OCI-M1 (cell line): ENCODE measurements around the gene ARPC1A.

Experiments
- DNase-seq: peaks from one replicate; lab custom pipeline; 2025; lab: John Stamatoyannopoulos, UW

Gene ARPC1A

DNA sequence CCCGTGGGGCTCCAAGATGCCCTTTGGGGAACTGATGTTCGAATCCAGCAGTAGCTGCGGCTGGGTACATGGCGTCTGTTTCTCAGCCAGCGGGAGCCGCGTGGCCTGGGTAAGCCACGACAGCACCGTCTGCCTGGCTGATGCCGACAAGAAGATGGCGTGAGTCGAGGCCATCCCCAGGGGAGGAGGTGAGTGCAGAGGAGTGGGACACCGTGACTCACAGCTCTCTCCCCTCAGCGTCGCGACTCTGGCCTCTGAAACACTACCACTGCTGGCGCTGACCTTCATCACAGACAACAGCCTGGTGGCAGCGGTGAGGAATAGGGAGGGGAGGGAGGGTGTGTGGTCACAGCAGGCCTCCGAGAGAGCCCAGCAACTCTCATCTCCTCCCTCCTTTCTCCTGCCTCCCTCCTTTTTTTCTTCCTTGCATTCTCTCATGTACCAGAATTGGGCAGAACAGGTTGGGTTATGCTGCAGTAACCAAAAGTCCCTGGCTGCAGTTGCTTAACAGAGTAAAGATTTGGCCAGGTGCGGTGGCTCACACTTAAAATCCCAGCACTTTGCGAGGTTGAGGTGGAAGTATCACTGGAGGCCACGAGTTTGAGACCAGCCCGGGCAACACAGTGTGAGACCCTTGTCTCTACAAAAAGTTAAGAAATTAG is 65.4 kb downstream of the ARPC1A start:
- no peak for DNase-seq

DNA sequence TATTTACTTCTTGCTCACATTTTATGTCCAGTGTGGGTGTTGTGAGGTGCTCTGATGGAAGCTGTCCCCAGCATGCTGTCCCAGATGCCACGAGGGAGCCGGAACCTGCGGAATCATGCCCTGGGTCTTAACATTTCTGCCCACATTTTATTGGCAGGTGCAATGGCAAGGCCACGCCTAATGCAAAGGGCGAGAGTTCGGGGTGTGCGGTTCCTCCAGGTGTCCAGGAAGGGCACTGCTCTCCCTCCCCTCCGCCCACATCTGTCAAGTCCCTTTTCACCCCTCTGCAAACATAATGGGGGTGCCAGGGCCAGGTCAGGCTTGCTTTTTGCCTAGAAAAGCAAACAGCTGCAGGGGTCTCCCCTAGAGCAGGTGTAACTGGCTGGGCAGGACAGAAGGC is 66.3 kb downstream of the ARPC1A start:
- no peak for DNase-seq

DNA sequence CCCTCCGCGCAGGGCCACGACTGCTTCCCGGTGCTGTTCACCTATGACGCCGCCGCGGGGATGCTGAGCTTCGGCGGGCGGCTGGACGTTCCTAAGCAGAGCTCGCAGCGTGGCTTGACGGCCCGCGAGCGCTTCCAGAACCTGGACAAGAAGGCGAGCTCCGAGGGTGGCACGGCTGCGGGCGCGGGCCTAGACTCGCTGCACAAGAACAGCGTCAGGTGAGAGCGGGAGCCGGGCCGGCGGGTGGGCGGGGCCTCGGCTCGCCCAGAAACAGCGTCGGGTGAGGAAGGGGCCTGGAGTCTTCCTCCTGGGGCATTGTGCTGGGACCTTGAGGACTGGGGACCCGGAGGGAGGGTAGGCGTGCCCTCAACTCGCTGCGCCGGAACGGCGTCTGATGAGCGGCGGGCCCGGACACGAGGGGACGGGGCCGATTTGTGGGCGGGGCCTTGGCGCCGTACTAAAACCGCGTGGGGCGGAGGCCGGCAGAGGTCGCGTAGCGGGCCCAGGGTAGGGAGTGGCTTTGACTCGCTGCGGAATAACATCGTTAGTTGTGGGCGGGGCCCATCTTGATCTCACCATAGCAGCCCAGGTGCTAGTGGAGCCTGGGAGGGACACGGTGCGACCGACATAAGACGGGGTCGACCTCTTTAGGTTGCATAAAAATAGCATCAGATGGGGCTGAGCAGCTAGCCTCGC is 67.1 kb downstream of the ARPC1A start:
- no peak for DNase-seq

DNA sequence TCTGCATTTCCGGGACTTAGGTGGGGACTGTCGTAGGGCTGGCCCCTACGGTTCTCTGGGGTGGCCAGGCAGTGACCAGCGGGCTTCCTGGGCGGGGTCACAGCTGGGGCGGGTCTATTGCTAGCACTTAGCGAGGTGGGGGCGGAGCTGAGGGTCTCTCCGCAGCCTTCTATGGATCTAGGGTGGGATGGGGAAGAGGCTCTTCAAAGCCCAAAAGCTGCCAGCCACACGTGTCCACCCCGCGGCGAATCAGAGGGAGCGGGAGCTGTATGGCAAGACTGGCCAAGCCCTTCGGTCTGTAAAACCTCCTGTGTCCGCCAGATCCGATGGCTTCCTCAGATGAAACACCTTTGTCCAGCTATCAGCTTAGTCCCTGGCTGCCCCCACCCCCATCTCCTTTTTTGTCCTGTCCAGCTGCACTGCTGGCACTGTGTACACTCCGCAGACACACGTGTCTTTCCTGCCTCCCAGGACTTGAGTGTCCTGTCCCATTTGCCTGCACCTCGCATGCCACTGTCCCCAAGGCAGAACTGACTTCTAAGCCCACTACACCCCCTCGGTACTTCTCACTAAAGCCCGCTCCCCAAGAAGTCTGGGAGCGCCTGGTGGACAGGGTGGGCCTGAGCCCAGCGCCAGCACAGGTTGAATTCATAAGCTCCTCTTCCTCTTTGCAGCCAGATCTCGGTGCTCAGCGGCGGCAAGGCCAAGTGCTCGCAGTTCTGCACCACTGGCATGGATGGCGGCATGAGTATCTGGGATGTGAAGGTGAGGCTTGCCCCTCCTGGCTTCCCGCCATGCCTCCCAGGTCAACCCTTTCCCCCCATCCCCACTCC is 67.9 kb downstream of the ARPC1A start:
- no peak for DNase-seq

DNA sequence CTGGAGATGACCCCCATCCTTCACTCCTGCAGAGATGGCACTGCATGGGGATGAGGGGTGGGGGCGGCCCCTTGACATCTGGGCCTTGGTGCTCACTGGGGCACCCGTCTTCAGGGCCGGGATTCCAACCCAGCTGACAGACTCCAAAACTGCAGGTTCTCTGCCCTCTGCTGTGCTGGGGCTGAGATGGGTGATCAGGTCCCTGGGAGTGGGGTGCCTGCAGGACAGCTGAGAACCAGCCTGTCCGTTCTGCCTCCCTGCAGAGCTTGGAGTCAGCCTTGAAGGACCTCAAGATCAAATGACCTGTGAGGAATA is 68.4 kb downstream of the ARPC1A start:
- DNase-seq = no peak

DNA sequence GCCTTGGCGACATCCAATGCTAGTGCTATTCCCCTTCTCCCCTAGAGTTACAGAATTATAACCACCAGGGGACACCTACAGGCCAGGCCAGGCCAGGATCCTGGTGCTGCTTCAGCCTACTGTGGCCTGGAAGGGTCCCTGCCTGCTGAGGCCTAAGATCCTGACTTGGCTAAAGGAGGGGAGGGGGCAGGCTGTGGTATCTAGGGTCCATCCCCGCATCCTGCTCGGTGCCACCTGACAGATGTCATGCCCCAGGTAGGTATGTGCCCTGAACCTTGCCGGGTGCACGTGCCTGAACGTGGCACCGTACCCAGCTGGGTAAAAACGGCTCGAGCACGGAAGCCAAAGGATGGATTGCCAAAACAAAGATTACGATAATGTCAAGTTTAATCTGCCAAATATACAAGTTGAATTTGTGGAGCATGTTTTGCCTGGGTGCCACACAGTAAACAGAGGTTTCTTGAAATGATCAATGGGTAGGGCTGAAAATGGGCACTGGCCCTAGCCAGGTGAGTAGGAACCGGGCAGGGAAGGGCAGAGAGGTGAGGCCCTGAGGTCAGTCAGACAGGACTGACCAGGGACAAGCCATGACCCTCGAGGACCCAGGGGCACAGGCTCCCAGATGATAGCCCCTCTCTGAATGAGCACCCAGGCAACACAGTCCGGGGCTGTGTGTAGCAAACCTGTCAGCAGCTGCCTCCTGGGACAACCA is 70.1 kb downstream of the ARPC1A start:
- DNase-seq = peak; percentile 27

DNA sequence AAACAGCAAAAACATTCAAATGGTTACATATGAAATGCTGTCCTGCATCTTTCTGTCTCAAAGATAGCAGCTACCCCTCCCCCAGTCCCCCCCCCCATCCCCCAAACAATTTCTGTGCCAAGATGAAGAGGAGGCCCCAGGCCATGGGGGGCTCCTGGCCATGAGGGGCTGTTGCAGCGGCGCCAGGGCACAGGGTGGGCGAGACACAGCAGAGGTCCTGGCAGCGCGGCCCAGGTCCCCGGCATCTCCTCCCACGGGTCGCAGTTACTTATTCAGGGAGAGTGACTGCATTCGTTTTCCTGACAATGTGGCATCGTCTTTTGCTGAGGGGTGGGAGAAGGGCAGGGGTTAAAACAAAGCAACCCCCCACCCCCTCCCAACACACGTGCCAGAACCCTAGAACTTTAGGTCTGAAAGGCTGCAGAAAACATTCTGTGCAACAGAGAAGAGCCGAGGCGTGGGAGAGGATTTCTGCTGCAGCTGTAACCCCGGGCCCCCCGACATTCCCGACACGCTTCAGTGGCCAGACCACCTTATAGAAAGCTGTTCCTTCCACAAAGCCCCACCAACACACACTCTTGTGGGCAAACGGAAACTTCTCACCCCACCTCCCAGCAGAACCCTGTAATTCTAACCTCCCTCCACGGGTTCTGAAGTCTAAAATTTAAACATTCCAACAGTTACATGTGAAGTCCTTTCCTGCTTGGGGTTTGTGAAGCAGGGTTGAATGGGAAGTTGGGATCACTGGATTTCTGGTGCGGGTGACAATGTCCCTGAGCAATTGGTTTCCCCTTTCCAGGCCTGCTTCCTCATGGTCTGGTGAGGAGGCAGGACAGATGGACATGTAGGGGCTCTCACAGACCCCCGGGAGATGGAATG is 71.0 kb downstream of the ARPC1A start:
- no peak for DNase-seq

DNA sequence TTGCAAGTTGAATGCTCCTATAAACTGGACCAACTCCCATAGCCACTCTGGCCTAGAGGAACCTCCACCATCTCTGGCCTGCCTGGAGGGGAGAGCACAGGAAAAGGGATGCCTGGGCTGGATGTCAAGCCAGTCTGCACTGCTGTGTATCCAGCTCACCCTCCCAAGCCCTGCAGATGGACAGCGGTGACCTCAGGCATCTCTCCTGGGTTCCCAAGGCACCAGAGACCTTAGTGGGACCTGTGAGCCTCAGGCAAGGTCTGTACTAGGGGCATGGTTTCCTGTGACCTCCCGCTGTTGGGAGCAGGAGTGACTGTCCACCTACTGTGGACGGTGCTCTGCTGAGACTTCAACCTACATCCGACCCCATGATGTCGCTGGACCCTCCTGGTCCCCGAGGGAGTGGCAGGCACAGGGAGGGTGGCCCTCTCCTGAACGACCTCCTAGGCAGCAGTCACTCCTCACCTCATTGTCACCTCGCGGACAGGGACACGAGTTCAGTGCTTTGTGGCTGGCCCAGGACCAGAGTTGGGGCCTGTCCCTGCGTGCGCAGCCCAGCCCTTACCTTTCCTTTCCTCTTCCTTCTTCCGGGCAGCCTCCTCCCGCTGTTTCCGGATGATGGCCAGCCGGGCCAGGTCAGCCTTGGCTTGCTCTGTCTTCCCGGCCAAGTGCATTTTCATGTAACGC is 71.7 kb downstream of the ARPC1A start:
- no peak for DNase-seq

DNA sequence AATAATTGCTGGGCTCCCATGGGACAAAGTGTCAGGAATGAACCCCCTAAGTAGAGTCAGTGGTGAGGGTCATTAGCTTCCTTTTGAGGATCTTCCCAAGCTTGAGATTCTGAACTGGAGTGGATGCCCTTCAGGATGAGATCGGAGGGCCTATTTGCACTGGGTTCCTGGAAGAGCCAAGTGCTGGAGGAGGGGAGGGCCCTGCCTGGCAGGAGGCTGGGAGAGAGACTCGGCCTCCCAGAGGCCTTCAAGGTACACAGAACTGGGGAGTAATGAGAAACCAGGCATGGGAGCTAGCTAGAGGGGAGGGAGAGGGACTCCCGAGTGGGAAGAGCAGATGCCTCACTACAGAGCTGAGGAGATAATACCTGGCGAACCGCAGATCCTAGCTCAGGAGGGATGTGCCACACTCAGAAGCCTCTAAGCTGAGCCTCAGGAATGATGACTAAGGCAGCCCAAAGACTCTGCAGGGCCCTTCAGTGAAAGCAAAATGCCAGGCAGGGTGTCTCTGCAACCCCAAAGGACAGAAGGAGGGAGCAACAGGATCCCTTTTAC is 73.3 kb downstream of the ARPC1A start:
- no peak for DNase-seq

DNA sequence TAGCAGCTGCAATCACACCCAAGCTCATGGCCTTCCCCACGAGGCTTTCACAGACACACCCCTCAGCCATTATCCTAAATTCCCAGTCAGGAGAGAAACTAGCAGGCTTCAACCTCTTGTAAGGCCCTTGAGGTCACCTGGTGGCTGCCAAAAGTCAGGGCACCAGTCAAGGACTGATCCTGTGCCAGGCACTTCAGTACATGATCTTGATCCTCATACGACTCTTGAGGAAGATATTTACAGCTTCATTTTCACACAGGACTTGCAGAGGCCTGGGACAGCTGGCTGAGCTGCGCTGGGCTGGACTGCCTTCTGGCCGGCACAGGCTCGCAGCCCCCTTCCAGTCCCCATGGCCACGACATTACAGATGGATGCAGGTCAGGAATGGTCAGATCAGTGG is 73.9 kb downstream of the ARPC1A start:
- no peak for DNase-seq

DNA sequence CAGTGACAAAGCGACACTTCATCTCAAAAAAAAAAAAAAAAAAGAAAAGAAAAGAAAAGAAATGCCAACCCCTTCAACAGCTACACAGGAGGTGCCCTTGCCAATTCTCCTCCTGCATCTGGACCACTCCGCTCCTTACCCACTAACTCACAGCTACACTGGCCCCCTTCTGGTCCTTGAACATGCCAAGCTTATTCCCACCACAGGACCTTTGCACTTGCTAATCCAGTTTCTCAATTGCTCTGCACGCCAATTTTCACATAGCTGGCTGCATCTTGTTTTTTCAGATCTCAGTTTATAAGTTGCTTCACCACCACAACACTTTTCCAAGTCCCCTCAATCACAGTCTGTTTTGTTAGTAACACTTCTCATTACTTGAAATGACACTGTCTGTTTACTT is 77.2 kb downstream of the ARPC1A start:
- DNase-seq = no peak

DNA sequence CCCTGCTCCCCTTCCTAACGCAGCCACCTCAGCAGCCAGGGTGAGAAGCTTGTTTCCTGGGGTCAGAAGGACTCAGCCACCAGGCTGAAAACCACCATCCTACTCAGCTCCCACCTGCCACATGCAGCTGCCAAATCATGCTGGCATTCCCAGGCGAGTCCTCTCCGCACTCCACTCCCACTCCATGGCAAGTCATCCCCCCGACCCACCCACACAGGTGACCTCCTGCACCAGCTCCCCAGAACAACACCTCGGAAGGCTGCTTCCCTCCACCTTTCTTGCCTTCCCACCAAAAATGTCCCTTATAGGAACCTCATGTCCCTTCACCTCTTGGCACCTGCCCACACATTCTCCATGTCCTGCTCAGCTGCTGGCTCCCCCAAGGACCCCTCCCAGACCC is 78.1 kb downstream of the ARPC1A start:
- DNase-seq = no peak

DNA sequence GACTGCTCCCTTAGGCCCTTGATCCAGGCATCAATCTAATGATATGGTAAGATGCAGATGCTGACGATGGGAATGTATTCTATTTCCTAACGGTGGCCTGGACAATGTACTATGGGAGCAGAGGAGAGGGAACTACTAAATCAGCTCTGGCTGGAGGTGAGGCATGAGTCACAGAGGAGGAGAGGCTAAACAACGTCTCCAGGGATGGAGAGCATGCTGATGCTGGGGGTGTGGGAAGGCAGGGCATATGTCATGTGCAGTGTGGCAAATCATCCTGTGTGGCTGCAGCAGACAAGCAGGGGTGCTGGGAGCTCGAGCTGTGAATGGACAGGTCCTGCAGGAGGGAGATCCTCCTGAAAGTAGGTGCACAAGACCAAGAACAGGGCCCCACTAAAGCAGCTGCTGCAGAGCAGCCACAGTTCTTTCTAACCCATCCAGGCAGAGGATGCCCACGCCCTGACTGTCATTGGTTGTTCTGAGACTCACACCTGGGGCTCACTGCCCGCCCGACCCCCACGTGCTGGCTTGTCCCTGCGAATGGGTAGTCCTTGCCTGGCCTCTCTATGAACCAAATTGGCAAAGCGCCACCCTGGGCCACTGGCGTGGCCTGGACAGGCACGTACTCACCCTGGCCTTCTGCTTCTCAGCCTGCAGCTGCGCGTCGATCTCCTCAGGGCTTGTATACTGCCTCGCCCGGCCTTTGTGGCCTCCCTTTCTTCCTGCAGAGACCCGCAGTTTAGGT is 78.7 kb downstream of the ARPC1A start:
- DNase-seq = no peak

DNA sequence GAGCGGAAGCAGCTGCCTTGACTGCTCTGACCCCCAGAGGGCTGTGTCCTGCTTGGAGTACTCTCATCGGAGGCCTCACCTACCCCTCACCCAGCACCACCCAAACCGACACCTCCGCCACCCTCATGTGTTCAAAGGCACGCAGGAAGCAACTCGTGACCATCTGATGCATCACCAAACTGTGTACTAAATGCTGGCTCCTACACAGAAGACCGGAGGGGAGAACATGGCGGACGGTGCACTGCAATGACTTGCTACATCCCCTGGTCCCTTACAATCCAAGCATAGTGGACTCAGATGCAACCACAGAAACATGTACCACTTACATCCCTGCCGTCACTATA is 79.3 kb downstream of the ARPC1A start:
- no peak for DNase-seq

DNA sequence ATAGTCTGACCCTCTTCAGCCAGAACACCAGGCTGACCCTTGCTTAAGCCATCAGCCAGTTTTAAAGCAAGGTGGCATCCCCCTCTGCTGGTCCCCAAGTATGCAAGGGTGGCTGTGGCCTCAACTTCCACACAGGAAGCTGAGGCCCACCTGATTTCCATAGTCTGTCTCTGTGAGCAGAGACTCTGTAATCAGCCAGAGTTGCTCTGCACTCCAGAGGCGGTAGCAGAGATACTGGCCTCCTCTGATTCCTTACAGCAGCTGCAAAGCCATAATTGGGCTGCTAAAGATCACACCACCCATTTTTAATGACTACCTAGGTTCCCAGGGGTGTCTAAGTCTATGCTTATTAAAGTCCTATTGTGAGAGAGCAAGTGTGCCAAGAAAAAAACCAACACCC is 80.9 kb downstream of the ARPC1A start:
- DNase-seq = no peak

DNA sequence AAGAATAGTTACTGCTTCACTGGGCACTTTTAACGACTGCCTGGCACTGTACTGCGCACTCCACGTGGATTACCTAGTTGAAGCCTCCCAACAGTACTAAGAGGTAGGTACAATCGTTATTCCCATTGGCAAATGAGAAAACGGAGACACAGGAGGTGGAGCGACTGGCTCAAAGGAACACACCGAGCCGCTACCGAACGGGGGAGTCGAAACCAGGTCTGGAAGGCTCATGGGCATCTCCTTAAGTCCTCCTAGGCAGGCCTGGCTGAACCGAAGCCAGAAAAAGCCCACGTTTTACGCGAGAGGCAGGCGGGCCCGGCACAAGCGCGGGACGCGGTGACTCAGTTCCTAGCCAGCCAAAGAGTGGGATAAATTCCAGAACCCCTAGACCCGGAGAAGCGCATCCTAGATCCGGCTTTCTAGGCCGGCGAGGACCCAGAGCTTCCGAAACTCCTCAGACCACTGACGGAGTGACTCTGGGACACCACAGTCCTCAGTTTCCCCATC is 82.2 kb downstream of the ARPC1A start:
- peak; percentile 71 for DNase-seq

DNA sequence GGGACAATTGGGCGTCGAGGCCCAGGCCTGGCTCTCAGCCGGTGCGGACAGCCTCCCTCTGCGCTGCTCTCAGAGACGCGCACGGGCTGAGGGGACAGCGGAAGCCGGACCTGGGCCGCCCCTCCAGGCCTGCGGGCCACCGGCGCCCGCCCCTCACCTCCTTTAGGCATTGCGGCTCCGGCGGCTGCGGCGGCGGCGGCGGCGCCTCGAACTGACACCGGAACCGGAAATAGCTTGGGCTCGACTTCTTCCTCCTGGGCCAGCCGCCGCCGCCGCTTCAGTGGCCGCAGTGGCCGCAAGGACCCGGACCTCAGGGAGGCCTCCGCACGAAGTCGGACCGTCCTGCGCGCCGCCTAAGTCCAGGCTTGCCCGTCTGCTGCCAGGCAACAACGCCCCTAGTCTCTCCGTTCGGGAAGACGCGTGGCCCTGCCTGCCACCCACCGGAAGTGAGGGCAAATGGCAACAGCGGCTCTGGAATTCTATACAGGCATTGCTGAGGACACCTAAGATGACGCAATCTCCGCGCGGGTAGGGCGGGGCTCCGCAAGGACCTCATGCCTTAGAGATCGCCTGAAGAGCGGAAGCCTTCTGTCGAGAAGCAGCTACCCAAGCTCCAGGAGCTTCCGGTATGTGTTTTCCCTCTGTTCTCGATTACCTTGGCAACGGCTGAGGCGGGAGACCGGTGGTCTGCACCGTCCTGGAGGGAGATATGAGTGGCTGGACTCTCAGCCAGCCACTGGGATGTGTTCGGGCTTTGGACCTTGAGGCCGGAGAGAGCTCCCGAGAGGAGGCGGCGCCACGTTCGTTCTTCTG is 82.9 kb downstream of the ARPC1A start, which contains the start of the genes BUD31 and PDAP1:
BUD31 (plus strand) TSS at position 591 of the 813 bp plus-strand sequence. CDS start 2,124 bp downstream, outside the sequence.
PDAP1 (minus strand) TSS at position 219 of the 813 bp plus-strand sequence; CDS start at position 170, 49 bp downstream.
- peak; percentile 100 for DNase-seq

DNA sequence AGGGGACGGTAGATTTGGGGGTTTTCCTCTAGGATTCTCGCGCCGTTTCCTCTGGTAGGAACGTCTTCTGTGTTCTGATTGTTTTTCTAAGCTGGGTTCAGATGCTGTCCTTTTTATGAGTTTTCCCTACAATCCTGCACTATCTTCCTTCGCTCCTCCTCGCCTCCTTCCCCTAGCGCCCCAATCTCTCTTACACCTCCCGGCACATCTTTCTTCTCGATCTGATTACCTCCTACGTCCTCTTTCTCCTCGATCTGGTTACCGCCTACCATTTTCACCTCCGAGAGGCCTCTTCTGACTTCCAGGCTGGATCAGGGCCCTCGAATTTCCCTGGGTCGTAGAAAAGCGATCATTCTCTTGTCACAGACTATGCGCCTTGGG is 83.5 kb downstream of the ARPC1A start:
- peak; percentile 71 for DNase-seq

DNA sequence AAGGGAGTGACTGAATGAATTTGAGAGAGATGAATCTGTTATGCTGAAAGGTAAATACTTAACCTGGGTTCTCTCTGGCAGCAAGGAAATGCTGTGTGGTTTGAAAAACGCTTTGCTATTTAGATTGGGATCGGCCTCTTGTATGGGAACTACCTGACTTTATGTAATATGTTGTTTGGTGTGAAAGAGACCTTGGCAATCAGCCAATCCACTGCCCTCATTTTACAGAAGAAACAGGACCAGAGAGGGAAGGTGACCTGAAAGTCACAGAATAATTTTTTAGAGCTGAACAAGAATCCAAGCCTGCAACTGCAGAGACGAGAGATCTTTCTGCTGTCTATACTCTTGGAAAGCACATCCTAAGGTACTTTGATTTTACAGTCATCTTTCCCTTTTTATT is 84.1 kb downstream of the ARPC1A start:
- peak; percentile 50 for DNase-seq
